Endothelial cell of umbilical vein (primary cell): ENCODE measurements around the gene ALOXE3. TPM values are rescaled to one million over a fixed set of nuclear protein-coding genes. Genes with fewer than 3 reads are reported as not detected.

Experiments used
- BruUV-seq: library from RNA; stranded (reverse); fragments of 400-500 nt; replicated peaks from 2 replicates; lab custom pipeline; 2021; lab: Mats Ljungman, UMichigan
- CTCF ChIA-PET: fragments of 300-600, 350-600 bp; sonication (Branson Sonifier 250); formaldehyde crosslinking; loops from one replicate; lab custom pipeline; 2021; ENCODE audit warnings: antibody characterized with exemption, inconsistent platforms; lab: Charles Lee
- POLR2A ChIA-PET: fragments of 300-600, 350-600 bp; sonication (Branson Sonifier 250); formaldehyde crosslinking; loops from one replicate; lab custom pipeline; 2021; ENCODE audit warnings: antibody characterized with exemption, inconsistent platforms; lab: Charles Lee
- DNase-seq: peaks from one replicate; pipeline ENCODE4 v3.0.0-alpha.2; 2011; ENCODE audit warnings: low read depth, low spot score
- FAIRE-seq: peaks from 2 replicates; lab custom pipeline; 2011; peaks lifted over from hg19 to GRCh38; lab: Jason Lieb, UNC
- H2AFZ ChIP-seq: 2 replicates; pipeline ENCODE4 v1.6.0; 2012; ENCODE audit warnings: low read depth, low read length, control low read depth, inconsistent platforms
- H3K27ac ChIP-seq: 2 replicates; pipeline ENCODE4 v1.5.1; 2011; ENCODE audit warnings: low read depth, mild to moderate bottlenecking, control low read depth, low read length, moderate library complexity; ENCODE audit not compliant: insufficient read depth
- H3K27me3 ChIP-seq, 2 experiments: 2 replicates each; pipeline versions ENCODE4 v1.6.0 to v1.6.1; 2011; ENCODE audit warnings: low read length in 2 of 2, mixed read lengths in 1 of 2; ENCODE audit not compliant: control insufficient read depth in 2 of 2, insufficient read depth in 2 of 2
- H3K36me3 ChIP-seq, 2 experiments: 2 replicates in 1 of 2; 3 replicates in 1 of 2; pipeline ENCODE4 v1.5.1; 2011; ENCODE audit warnings: low read length in 2 of 2, mild to moderate bottlenecking in 1 of 2, moderate library complexity in 1 of 2; ENCODE audit not compliant: control insufficient read depth in 2 of 2, insufficient read depth in 2 of 2; ENCODE audit errors: extremely low read depth in 1 of 2
- H3K4me1 ChIP-seq: 3 replicates; pipeline ENCODE4 v1.5.1; 2011; ENCODE audit warnings: mild to moderate bottlenecking, low read length; ENCODE audit not compliant: control insufficient read depth, insufficient read depth; ENCODE audit errors: extremely low read depth
- H3K4me2 ChIP-seq: 2 replicates; pipeline ENCODE4 v1.6.1; 2011; ENCODE audit warnings: low read length, control low read depth, mixed read lengths; ENCODE audit not compliant: insufficient read depth
- H3K4me3 ChIP-seq, 3 experiments: fragments of 200-600 bp in 1 of 3; sonication (generic), shearing (Covaris generic) in 1 of 3; replicated peaks in 1 of 3; 2 replicates each; pipeline ENCODE4 v1.5.1; 2011 to 2016; ENCODE audit warnings: control low read depth in 3 of 3, low read length in 3 of 3, mild to moderate bottlenecking in 2 of 3, inconsistent platforms in 1 of 3, low read depth in 1 of 3, moderate library complexity in 1 of 3; ENCODE audit not compliant: insufficient read depth in 1 of 3
- H3K79me2 ChIP-seq: 2 replicates; pipeline ENCODE4 v1.6.0; 2012; ENCODE audit warnings: low read length, inconsistent platforms; ENCODE audit not compliant: control insufficient read depth, insufficient read depth
- H3K9ac ChIP-seq: replicated peaks from 2 replicates; pipeline ENCODE3; 2011; ENCODE audit warnings: low read length, control low read depth; ENCODE audit not compliant: insufficient read depth; ENCODE audit errors: extremely low read depth
- H3K9me1 ChIP-seq: replicated peaks from 3 replicates; pipeline ENCODE4 v1.6.0; 2011; ENCODE audit warnings: mild to moderate bottlenecking, low read length; ENCODE audit not compliant: control insufficient read depth, insufficient read depth; ENCODE audit errors: extremely low read depth
- H3K9me3 ChIP-seq: replicated peaks from 2 replicates; pipeline ENCODE4 v1.5.1; 2012; ENCODE audit warnings: low read length, inconsistent platforms; ENCODE audit not compliant: control insufficient read depth, insufficient read depth
- H4K20me1 ChIP-seq: replicated peaks from 2 replicates; pipeline ENCODE3; 2011; ENCODE audit warnings: mild to moderate bottlenecking, low read length; ENCODE audit not compliant: control insufficient read depth, insufficient read depth; ENCODE audit errors: extremely low read depth
- CTCF ChIP-seq, 2 donors: IDR thresholded peaks; 1 replicate in 1 of 2; 2 replicates in 1 of 2; pipeline ENCODE4 v1.5.1; 2011; ENCODE audit warnings: low read length in 2 of 2, mild to moderate bottlenecking in 2 of 2, moderate library complexity in 2 of 2, control low read depth in 1 of 2, inconsistent platforms in 1 of 2, low read depth in 1 of 2; ENCODE audit not compliant: insufficient read depth in 1 of 2; ENCODE audit errors: extremely low read depth in 1 of 2
- JUN ChIP-seq: IDR thresholded peaks from 2 replicates; pipeline ENCODE4 v1.6.1; 2011; ENCODE audit warnings: borderline replicate concordance, low read depth; ENCODE audit not compliant: insufficient read length, insufficient read depth
- MYC ChIP-seq: IDR thresholded peaks from one replicate; pipeline ENCODE4 v1.6.1; 2011; ENCODE audit warnings: mild to moderate bottlenecking, low read depth, low read length
- POLR2A ChIP-seq: IDR thresholded peaks from 2 replicates; pipeline ENCODE4 v1.6.1; 2012; ENCODE audit warnings: low read depth, mild to moderate bottlenecking, control low read depth, low read length
- POLR2AphosphoS5 ChIP-seq: IDR thresholded peaks from 2 replicates; pipeline ENCODE4 v1.6.1; 2012; ENCODE audit warnings: low read depth, mild to moderate bottlenecking, control low read depth, low read length, moderate library complexity; ENCODE audit not compliant: insufficient read depth
- dilution Hi-C: fragments of 300-500 bp; cut with MboI; formaldehyde crosslinking; loops from one replicate; pipeline ENCODE4 v1.15.0; 2019; ENCODE audit warnings: low sequenced_read_pairs; ENCODE audit not compliant: extremely low pct_ligation_motif_present
- intact Hi-C: fragments of 100-400 bp; cut with micrococcal nuclease; formaldehyde crosslinking; loops from one replicate; pipeline ENCODE4 v1.10.0; 2022
- polyA plus RNA-seq, 4 experiments: library from polyadenylated mRNA; depleted of rRNA in 3 of 4; stranded (reverse) in 3 of 4; unstranded in 1 of 4; fragments of >200 nt; gene quantifications; 2 replicates each; pipeline versions ENCODE4 v1.2.1 to v1.2.3, GENCODE V29; 2011 to 2012; ENCODE audit warnings: missing spikeins in 1 of 4
- total RNA-seq: library from RNA; stranded (reverse); gene quantifications from 2 replicates; pipeline ENCODE4 v1.2.3, GENCODE V29; 2021

The ALOXE3 gene
- total and polyA plus RNA-seq, 2 donors (not counting 3 experiments of a cell fraction or from before 2014, with no cell fraction given), result 0.01 TPM; not detected in 1

DNA sequence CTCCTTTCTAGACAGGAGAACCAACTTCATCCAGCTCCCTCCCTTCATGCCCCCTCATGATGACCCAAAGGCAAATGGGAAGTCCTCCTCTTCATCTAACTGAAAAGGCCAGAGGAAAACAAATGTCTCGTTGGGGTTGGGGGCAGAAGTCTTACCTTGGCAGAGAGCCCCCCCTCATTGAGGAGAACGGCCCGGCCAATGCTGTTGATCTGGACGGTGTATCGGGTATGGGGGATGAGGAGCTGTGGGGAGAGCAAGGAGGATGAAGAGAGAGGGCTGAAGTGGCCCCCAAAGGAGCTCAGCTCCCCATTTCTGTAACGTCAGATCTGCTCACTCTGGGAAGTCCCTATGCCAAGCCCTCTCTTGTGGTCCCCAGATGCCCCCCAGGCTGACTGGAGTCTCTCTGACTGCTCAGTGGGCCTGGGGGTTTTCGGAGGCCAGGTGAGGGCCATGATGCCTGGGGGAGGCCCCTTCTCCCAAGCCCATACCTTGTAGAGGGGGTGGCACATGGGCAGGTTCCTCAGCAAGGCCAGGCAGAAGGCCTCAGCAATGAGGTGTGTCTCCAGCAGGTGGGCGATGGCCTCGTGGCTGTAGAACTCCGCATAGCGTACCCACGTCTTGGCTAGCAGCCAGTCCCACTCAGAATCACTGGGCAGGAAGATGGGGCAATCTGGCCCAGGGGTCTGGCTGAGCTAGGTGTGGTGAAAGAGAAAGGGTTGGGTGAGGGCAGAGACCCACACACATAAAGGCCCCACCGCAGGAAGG lies 41.6 kb downstream of the ALOXE3 start:
- DNase-seq (no peak), FAIRE-seq (no peak)
- Histone ChIP-seq H3K9me3 (no peaks in the 10 kb centered on the region), H3K9me1 (no peaks in the 10 kb centered on the region), H3K9ac (no peak overlapping the region), H3K27ac (no peak overlapping the region), H3K27me3 (peaks cover 30 to 40% of the 10 kb centered on the region in 2 experiments), H4K20me1 (no peaks in the 10 kb centered on the region), H3K4me1 (peaks cover 6% of the 10 kb centered on the region), H3K4me2 (no peak overlapping the region), H2AFZ (no peak overlapping the region), H3K79me2 (no peaks in the 10 kb centered on the region), H3K36me3 (no peaks in the 10 kb centered on the region), H3K4me3 (no peak overlapping the region)
- ChIA-PET POLR2A (no interaction called here), CTCF (interaction anchor here (1.0 to 4.6 kb wide), 6 partner anchors 9 to 43 kb away, joined by 3 to 158 read pairs (median 5); partner anchors contain the start of gene ALOXE3)
- TF ChIP-seq MYC (no peak), POLR2A (no peak), CTCF (IDR thresholded peaks at IDR 0.05; ENCODE audit: extremely low read depth in 1 of 2, insufficient read depth in 1 of 2, low read depth in 1 of 2, low read length in 2 of 2) (no peak), JUN (no peak), POLR2AphosphoS5 (no peak)
- dilution Hi-C loops (no loop called here), intact Hi-C loops (no loop called here)
- BruUV-seq, result no TSS peak
